ENCODE results near the gene SEMA5B. TPM values are rescaled to one million over a fixed set of nuclear protein-coding genes. Genes with fewer than 3 reads are reported as not detected.

The SEMA5B gene
- total RNA-seq, 1 experiment from 2014 or later, result 9.4 TPM

- Histone ChIP-seq H2AK5ac (ENCODE audit: insufficient read length, low read length) (no peak overlapping the region), H2BK12ac (ENCODE audit: insufficient read length, low read depth, low read length) (no peak overlapping the region), H3K79me2 (ENCODE audit: insufficient read depth, low read length) (no peaks in the 10 kb centered on the region), H4K91ac (ENCODE audit: insufficient read length, low read depth, low read length) (no peak overlapping the region), H2BK5ac (ENCODE audit: insufficient read length, low read length) (no peak overlapping the region), H2BK15ac (ENCODE audit: low read depth, low read length) (no peak overlapping the region), H4K5ac (ENCODE audit: insufficient read length, low read depth, low read length) (no peak overlapping the region), H3K14ac (ENCODE audit: insufficient read depth, low read length) (no peak overlapping the region), H3K56ac (ENCODE audit: insufficient read length, low read depth, low read length) (no peak overlapping the region), H3K23me2 (ENCODE audit: insufficient read length, low read depth, low read length, poor library complexity, severe bottlenecking) (no peaks in the 10 kb centered on the region), H2BK20ac (ENCODE audit: low read depth, low read length, poor library complexity, severe bottlenecking) (no peak overlapping the region), H3K79me1 (ENCODE audit: insufficient read depth, low read depth, low read length, poor library complexity, severe bottlenecking) (no peaks in the 10 kb centered on the region), H3K4ac (ENCODE audit: low read depth, low read length) (no peak overlapping the region), H3T11ph (ENCODE audit: low read length) (no peak overlapping the region), H3K18ac (ENCODE audit: insufficient read length, low read depth, low read length) (no peak overlapping the region), H4K8ac (replicated peaks; ENCODE audit: insufficient read length, low read depth, low read length) (no peak overlapping the region), H3K27me3 (ENCODE audit: insufficient read depth, low read length) (no peaks in the 10 kb centered on the region), H3K9ac (ENCODE audit: extremely low read depth, insufficient read length, low read length) (no peak overlapping the region), H4K20me1 (ENCODE audit: control insufficient read depth, insufficient read depth, insufficient read length) (no peaks in the 10 kb centered on the region), H2AFZ (ENCODE audit: low read length) (no peak overlapping the region), H2BK120ac (ENCODE audit: low read depth, low read length, poor library complexity, severe bottlenecking) (no peak overlapping the region), H3K4me1 (ENCODE audit: insufficient read depth, low read length) (peaks cover 18% of the 10 kb centered on the region; the same call in 1 of the 2 replicates), H3K27ac (ENCODE audit: insufficient read length, low read depth, low read length) (no peak overlapping the region), H3K23ac (ENCODE audit: insufficient read length, low read depth, low read length) (no peak overlapping the region), H3K4me2 (ENCODE audit: insufficient read depth, insufficient read length, low read length) (no peak overlapping the region), H3K9me3 (ENCODE audit: control insufficient read depth, low read depth, low read length) (no peaks in the 10 kb centered on the region)
- WGBS (ENCODE audit: extremely low coverage, insufficient read length, low lambda C conversion rate), result no CpG with 5 or more reads among the region's 6 CpGs
- H3K9me3 Mint-ChIP-seq, result no peaks in the 10 kb centered on the region; a peak in 1 of 5 replicates
- H3K27me3 Mint-ChIP-seq (ENCODE audit: low read depth), result peaks cover 13% of the 10 kb centered on the region
- peaks cover 44 to 53% of the 10 kb centered on the region in 2 experiments for H3K4me1 Mint-ChIP-seq
- H3K27ac Mint-ChIP-seq, result peak overlapping the region in 1 of 3 experiments; percentile 49; a peak in 1 of 7 replicates
- DNase-seq, result no peak
- H3K4me3 Mint-ChIP-seq, result no peak overlapping the region
- no peak for TF ChIP-seq CTCF (conservative IDR thresholded peaks at IDR 0.05)
- H3K36me3 Mint-ChIP-seq (ENCODE audit: insufficient read depth in 1 of 3, low read depth in 3 of 3), result no peaks in the 10 kb centered on the region
Observed at GRCh38 chr3:122992133-122992532, 35.4 kb downstream of the SEMA5B start.

All from H9 (cell line).